Panc1 (cell line): ENCODE data around the gene MYLK. TPM values are rescaled to one million over a fixed set of nuclear protein-coding genes. Genes with fewer than 3 reads are reported as not detected.
"Not testable (repeated sequence)": the region's sequence is repeated elsewhere in the genome, so short reads cannot be mapped to it uniquely, and the experiment has no call there.

Experiments
- ATAC-seq: fragments of 200-7000 bp; cut with Tn5 transposase; 2 replicates; pipeline ENCODE4 v1.9.1; 2020; ENCODE audit warnings: mild to moderate bottlenecking, moderate library complexity
- BruUV-seq: library from RNA; stranded (reverse); fragments of 400-500 nt; replicated peaks from 2 replicates; lab custom pipeline; 2021; lab: Mats Ljungman, UMichigan
- CTCF ChIA-PET: fragments of 300-600 bp; sonication (Branson Sonifier 250); formaldehyde crosslinking; loops from one replicate; lab custom pipeline; 2022; ENCODE audit warnings: antibody characterized with exemption; lab: Charles Lee
- POLR2A ChIA-PET: fragments of 300-600 bp; sonication (Branson Sonifier 250); formaldehyde crosslinking; loops from one replicate; lab custom pipeline; 2022; ENCODE audit warnings: antibody characterized with exemption; lab: Charles Lee
- DNase-seq: peaks from one replicate; pipeline ENCODE4 v3.0.0-alpha.2; 2010; ENCODE audit warnings: low read depth, low spot score
- H3K27ac ChIP-seq: 2 replicates; pipeline ENCODE4 v1.5.1; 2011; ENCODE audit warnings: mild to moderate bottlenecking, low read length, inconsistent platforms
- H3K27me3 ChIP-seq: fragments of 200-500 bp; sonication (Bioruptor generic); 2 replicates; pipeline ENCODE4 v1.6.0; 2014; ENCODE audit warnings: low read length, inconsistent platforms; ENCODE audit not compliant: control insufficient read depth, insufficient read depth
- H3K36me3 ChIP-seq: fragments of 200-500 bp; sonication (Bioruptor generic); 2 replicates; pipeline ENCODE4 v1.5.1; 2014; ENCODE audit warnings: inconsistent platforms, mild to moderate bottlenecking, low read length, moderate library complexity; ENCODE audit not compliant: control insufficient read depth, insufficient read depth
- H3K4me1 ChIP-seq: 2 replicates; pipeline ENCODE4 v1.5.1; 2011; ENCODE audit warnings: inconsistent platforms, mild to moderate bottlenecking, low read length, moderate library complexity; ENCODE audit not compliant: control insufficient read depth, insufficient read depth
- H3K4me3 ChIP-seq, 2 experiments: 2 replicates each; pipeline ENCODE4 v1.5.1; 2011 to 2012; ENCODE audit warnings: low read depth in 2 of 2, low read length in 2 of 2, mild to moderate bottlenecking in 2 of 2, inconsistent platforms in 1 of 2, moderate library complexity in 1 of 2
- H3K9me3 ChIP-seq: fragments of 200-500 bp; sonication (Bioruptor generic); 2 replicates; pipeline ENCODE4 v1.5.1; 2014; ENCODE audit warnings: low read depth, mild to moderate bottlenecking, inconsistent platforms, low read length, moderate library complexity; ENCODE audit not compliant: control insufficient read depth, insufficient read depth
- CTCF ChIP-seq: fragments of 450-650 bp; IDR thresholded peaks from 2 replicates; pipeline ENCODE4 v1.5.1; 2017; ENCODE audit warnings: mild to moderate bottlenecking
- POLR2AphosphoS5 ChIP-seq: IDR thresholded peaks from 2 replicates; pipeline ENCODE4 v1.6.1; 2012; ENCODE audit warnings: mild to moderate bottlenecking, low read depth, low read length, moderate library complexity
- REST ChIP-seq, 2 experiments: IDR thresholded peaks; 2 replicates each; pipeline ENCODE4 v1.6.1; 2011 to 2012; ENCODE audit warnings: low read depth in 2 of 2, control low read depth in 1 of 2, low read length in 1 of 2, mild to moderate bottlenecking in 1 of 2, moderate library complexity in 1 of 2; ENCODE audit not compliant: insufficient read depth in 1 of 2
- SIN3A ChIP-seq: IDR thresholded peaks from 2 replicates; pipeline ENCODE4 v1.6.1; 2012; ENCODE audit warnings: low read depth, mild to moderate bottlenecking, low read length, moderate library complexity, borderline replicate concordance; ENCODE audit not compliant: insufficient read depth
- TCF7L2 ChIP-seq: IDR thresholded peaks from 2 replicates; pipeline ENCODE4 v1.6.1; 2011; ENCODE audit warnings: mild to moderate bottlenecking, low read depth, low read length, inconsistent platforms
- in situ Hi-C: cut with HindIII; loops from 2 replicates; pipeline ENCODE4 v1.10.0; 2016; ENCODE audit warnings: low sequenced_read_pairs, low pct_unique_long_range_greater_than_20kb
- intact Hi-C: fragments of 100-400 bp; cut with micrococcal nuclease; formaldehyde crosslinking; loops from one replicate; pipeline ENCODE4 v1.10.0; 2022; ENCODE audit not compliant: unreplicated experiment
- total RNA-seq: library from RNA; stranded (reverse); gene quantifications from one replicate; pipeline ENCODE4 v1.2.1, GENCODE V29; 2021; ENCODE audit not compliant: unreplicated experiment

MYLK gene
- total RNA-seq, 1 experiment from 2014 or later = 29.7 TPM

- in situ Hi-C loops = no loop called here
- Histone ChIP-seq H3K27me3 (no peaks in the 10 kb centered on the region), H3K4me3 (no peak overlapping the region), H3K27ac (no peak overlapping the region), H3K4me1 (no peaks in the 10 kb centered on the region), H3K36me3 (no peaks in the 10 kb centered on the region), H3K9me3 (no peaks in the 10 kb centered on the region)
- BruUV-seq = no TSS peak
- ChIA-PET POLR2A (no interaction called here), CTCF (interaction anchor here (1.2 kb wide), 1 partner anchor 16 kb away, joined by 14 read pairs; no protein-coding TSS in a partner anchor)
- ATAC-seq = peak; percentile 44
- intact Hi-C loops = no loop called here
- DNase-seq = no peak
- TF ChIP-seq REST (IDR thresholded peaks at IDR 0.05; ENCODE audit: insufficient read depth in 1 of 2, low read depth in 2 of 2, low read length in 1 of 2) = no peak
- TF ChIP-seq SIN3A = no peak
- no peak for TF ChIP-seq POLR2AphosphoS5
- TF ChIP-seq TCF7L2 = no peak
- no peak for TF ChIP-seq CTCF
Measured at GRCh38 chr3:123739754-123740153, 144.4 kb downstream of the MYLK start.

- ChIA-PET POLR2A (no interaction called here), CTCF (no interaction called here)
- no peaks in the 10 kb centered on the region for H3K27me3 ChIP-seq
- no TSS peak for BruUV-seq
- ATAC-seq (no peak), DNase-seq (no peak)
- H3K9me3 ChIP-seq = no peaks in the 10 kb centered on the region
- no peak for TF ChIP-seq POLR2AphosphoS5
- no peak for TF ChIP-seq CTCF
- no peak for TF ChIP-seq TCF7L2
- no peak for TF ChIP-seq SIN3A
- no peak for TF ChIP-seq REST (IDR thresholded peaks at IDR 0.05; ENCODE audit: insufficient read depth in 1 of 2, low read depth in 2 of 2, low read length in 1 of 2)
- no peak overlapping the region for H3K27ac ChIP-seq
- no peaks in the 10 kb centered on the region for H3K36me3 ChIP-seq
- H3K4me3 ChIP-seq = no peak overlapping the region
- intact Hi-C loops (no loop called here), in situ Hi-C loops (no loop called here)
- H3K4me1 ChIP-seq = 0 out of 2 replicates have a peak, but pooled peaks cover 2% of the 10 kb centered on the region
Measured at GRCh38 chr3:123739106-123739505, 145.0 kb downstream of the MYLK start.

- POLR2A ChIA-PET, H3K27me3 ChIP-seq, in situ Hi-C loops, DNase-seq, H3K4me1 ChIP-seq, H3K36me3 ChIP-seq, intact Hi-C loops, ATAC-seq, H3K9me3 ChIP-seq, BruUV-seq, H3K4me3 ChIP-seq, H3K27ac ChIP-seq: not testable (repeated sequence)
- CTCF ChIA-PET = interaction anchor here (0.6 kb wide), 1 partner anchor 15 kb away, joined by 6 read pairs; no protein-coding TSS in a partner anchor
Measured at GRCh38 chr3:123738522-123738921, 145.6 kb downstream of the MYLK start.
